ENCODE measurements around the gene OGFOD2. TPM values are rescaled to one million over a fixed set of nuclear protein-coding genes. Genes with fewer than 3 reads are reported as not detected.
A peak's percentile ranks its signal among the peaks of the same experiment; 100 is the strongest.

OGFOD2 gene
- total RNA-seq, 1 donor from 2014 or later, result 15.0 TPM

GRCh38 chr12:122948605-122949004 is 26.4 kb upstream of the OGFOD2 start:
- no peak for TF ChIP-seq CTCF (IDR thresholded peaks at IDR 0.05; ENCODE audit: insufficient read depth, low read length, severe bottlenecking)
- Histone ChIP-seq H3K36me3 (ENCODE audit: control insufficient read depth, insufficient read depth, low read length) (no peaks in the 10 kb centered on the region), H3K4me3 (ENCODE audit: low read depth, low read length) (no peak overlapping the region), H3K27me3 (ENCODE audit: control insufficient read depth, insufficient read depth, low read length) (no peaks in the 10 kb centered on the region)
- DNase-seq (ENCODE audit: low read depth), result no peak
- FAIRE-seq, result no peak

GRCh38 chr12:122949405-122949804 is 25.6 kb upstream of the OGFOD2 start:
- DNase-seq (ENCODE audit: low read depth) (no peak), FAIRE-seq (no peak)
- TF ChIP-seq CTCF (IDR thresholded peaks at IDR 0.05; ENCODE audit: insufficient read depth, low read length, severe bottlenecking), result no peak

GRCh38 chr12:122949816-122950675 is 25.0 kb upstream of the OGFOD2 start:
- TF ChIP-seq CTCF (IDR thresholded peaks at IDR 0.05; ENCODE audit: insufficient read depth, low read length, severe bottlenecking), result no peak
- H3K4me3 ChIP-seq (ENCODE audit: low read depth, low read length), result no peak overlapping the region
- no peak for DNase-seq (ENCODE audit: low read depth)

More at GRCh38 chr12:122949405-122949804, 25.6 kb upstream of the OGFOD2 start:
- Histone ChIP-seq H3K27me3 (ENCODE audit: control insufficient read depth, insufficient read depth, low read length) (no peaks in the 10 kb centered on the region), H3K36me3 (ENCODE audit: control insufficient read depth, insufficient read depth, low read length) (no peaks in the 10 kb centered on the region), H3K4me3 (ENCODE audit: low read depth, low read length) (no peak overlapping the region)

GRCh38 chr12:122951406-122951805 is 23.6 kb upstream of the OGFOD2 start:
- DNase-seq (ENCODE audit: low read depth) (peak; percentile 73), FAIRE-seq (no peak)
- Histone ChIP-seq H3K36me3 (ENCODE audit: control insufficient read depth, insufficient read depth, low read length) (peaks cover 1% of the 10 kb centered on the region), H3K4me3 (ENCODE audit: low read depth, low read length) (no peak overlapping the region), H3K27me3 (ENCODE audit: control insufficient read depth, insufficient read depth, low read length) (no peaks in the 10 kb centered on the region)
- TF ChIP-seq CTCF (IDR thresholded peaks at IDR 0.05; ENCODE audit: insufficient read depth, low read length, severe bottlenecking), result no peak

More at GRCh38 chr12:122949816-122950675, 25.0 kb upstream of the OGFOD2 start:
- FAIRE-seq, result no peak
- Histone ChIP-seq H3K36me3 (ENCODE audit: control insufficient read depth, insufficient read depth, low read length) (no peaks in the 10 kb centered on the region), H3K27me3 (ENCODE audit: control insufficient read depth, insufficient read depth, low read length) (no peaks in the 10 kb centered on the region)

- TF ChIP-seq CTCF (IDR thresholded peaks at IDR 0.05; ENCODE audit: insufficient read depth, low read length, severe bottlenecking), result peak; percentile 96
- no peak overlapping the region for H3K4me3 ChIP-seq (ENCODE audit: low read depth, low read length)
- FAIRE-seq (peak; percentile 28), DNase-seq (ENCODE audit: low read depth) (peak; percentile 64)
- peaks cover 1% of the 10 kb centered on the region for H3K36me3 ChIP-seq (ENCODE audit: control insufficient read depth, insufficient read depth, low read length)
- no peaks in the 10 kb centered on the region for H3K27me3 ChIP-seq (ENCODE audit: control insufficient read depth, insufficient read depth, low read length)
These were observed 22.8 kb upstream of the OGFOD2 start for GRCh38 chr12:122951979-122952892.

All from bronchial epithelial cell (primary cell).